ENCODE data around the gene C10orf95. TPM values are rescaled to one million over a fixed set of nuclear protein-coding genes. Genes with fewer than 3 reads are reported as not detected.

Gene C10orf95
- total and polyA plus RNA-seq, 2 of the 13 experiments (the other 11 are each of a cell fraction or from before 2014, with no cell fraction given) = 0.05 to 0.07 TPM

DNA sequence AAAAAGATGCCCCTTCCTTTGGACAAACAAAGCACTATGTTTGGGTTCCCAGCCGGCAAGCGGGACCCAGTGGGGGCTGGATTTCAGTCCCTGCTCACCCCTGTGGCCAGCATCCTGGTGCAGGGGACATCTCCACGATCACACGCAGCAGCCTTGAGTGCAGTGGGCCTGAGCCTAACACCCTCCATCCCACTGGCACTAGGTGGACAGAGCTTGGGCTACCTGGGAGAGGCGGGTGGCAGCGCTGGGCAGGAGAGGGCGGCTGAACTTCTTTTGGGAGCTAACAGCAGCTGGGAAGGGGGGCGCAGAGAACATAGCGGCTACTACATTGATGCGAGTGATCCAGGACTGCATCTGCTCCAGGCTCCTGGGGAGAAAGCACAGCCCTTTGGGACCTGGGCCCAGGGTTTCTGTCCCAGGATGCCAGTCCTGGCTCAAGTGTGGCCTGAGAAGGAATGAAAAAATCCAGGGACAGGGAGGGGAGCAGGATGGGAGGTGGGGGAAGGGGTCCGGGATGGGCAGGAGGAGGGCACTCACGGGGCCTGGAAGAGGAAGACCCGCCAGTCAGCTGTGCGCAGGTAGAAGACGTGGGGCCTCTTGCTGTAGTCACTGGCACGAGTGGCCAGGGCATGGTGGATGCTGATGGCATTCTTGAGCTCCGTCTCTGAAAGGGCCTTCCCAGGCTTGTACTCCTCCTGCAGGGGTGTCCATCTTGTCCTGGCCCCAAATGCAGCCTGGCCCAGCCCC, 46.8 kb downstream of the C10orf95 start:
- Histone ChIP-seq H3K36me3 (replicated peaks in 1 of 2; ENCODE audit: control insufficient read depth in 1 of 2, insufficient read depth in 2 of 2, low read length in 2 of 2) (peaks cover 0 to 4% of the 10 kb centered on the region in 2 experiments; a peak in 1 of 5 replicates), H4K20me1 (ENCODE audit: insufficient read depth, low read length) (no peaks in the 10 kb centered on the region), H3K79me2 (ENCODE audit: insufficient read depth, low read length) (no peaks in the 10 kb centered on the region), H3K4me1 (ENCODE audit: insufficient read depth, low read length) (peaks cover 23% of the 10 kb centered on the region), H3K4me2 (ENCODE audit: low read depth, low read length) (no peak overlapping the region), H3K4me3 (replicated peaks in 1 of 3; ENCODE audit: insufficient read depth in 1 of 3, low read depth in 2 of 3, low read length in 3 of 3) (no peak overlapping the region), H3K27ac (ENCODE audit: extremely low read length, insufficient read depth, low read length) (no peak overlapping the region), H3K9me3 (ENCODE audit: low read length) (no peaks in the 10 kb centered on the region), H2AFZ (ENCODE audit: low read length) (no peak overlapping the region), H3K27me3 (ENCODE audit: control insufficient read depth in 1 of 2, insufficient read depth in 2 of 2, low read length in 2 of 2) (peaks cover 13 to 28% of the 10 kb centered on the region in 2 experiments), H3K9ac (ENCODE audit: insufficient read depth, low read depth, low read length) (no peak overlapping the region)
- intact Hi-C loops (cut with micrococcal nuclease; ENCODE audit: unreplicated experiment) = no loop called here
- ATAC-seq = no peak
- ChIA-PET POLR2A (interaction anchor here (1.0 to 2.2 kb wide), 3 partner anchors 9 to 28 kb away, joined by 3 to 7 read pairs (median 3); partner anchors contain the start of genes CUEDC2 and NFKB2), CTCF (ENCODE audit: low intra/inter-chr PET ratio, low total read pairs) (interaction anchor here (0.6 kb wide), 1 partner anchor 11 kb away, joined by 3 read pairs; no protein-coding TSS in a partner anchor)
- FAIRE-seq = no peak
- 79% methylated on average over 15 of the region's 17 CpGs for WGBS (ENCODE audit: low lambda C conversion rate)
- no TSS peak for BruUV-seq (replicated peaks)
- DNase-seq (ENCODE audit: low spot score) = no peak
- in situ Hi-C loops (cut with HindIII; ENCODE audit: extremely low pct_ligation_motif_present, low pct_unique_long_range_greater_than_20kb) = loop anchor here (10.0 kb wide), 1 partner anchor 70 kb away; no protein-coding TSS in a partner anchor
- TF ChIP-seq NKX3-1 (CRISPR knock-in tag; IDR thresholded peaks at IDR 0.05) (no peak), ONECUT2 (CRISPR knock-in tag; IDR thresholded peaks at IDR 0.05) (no peak), ZNF292 (CRISPR knock-in tag; IDR thresholded peaks at IDR 0.05; ENCODE audit: borderline replicate concordance, low read depth) (no peak), ZNF350 (CRISPR knock-in tag; IDR thresholded peaks at IDR 0.05; ENCODE audit: borderline replicate concordance, low read depth) (no peak)
- TF ChIP-seq, protein P1, sequence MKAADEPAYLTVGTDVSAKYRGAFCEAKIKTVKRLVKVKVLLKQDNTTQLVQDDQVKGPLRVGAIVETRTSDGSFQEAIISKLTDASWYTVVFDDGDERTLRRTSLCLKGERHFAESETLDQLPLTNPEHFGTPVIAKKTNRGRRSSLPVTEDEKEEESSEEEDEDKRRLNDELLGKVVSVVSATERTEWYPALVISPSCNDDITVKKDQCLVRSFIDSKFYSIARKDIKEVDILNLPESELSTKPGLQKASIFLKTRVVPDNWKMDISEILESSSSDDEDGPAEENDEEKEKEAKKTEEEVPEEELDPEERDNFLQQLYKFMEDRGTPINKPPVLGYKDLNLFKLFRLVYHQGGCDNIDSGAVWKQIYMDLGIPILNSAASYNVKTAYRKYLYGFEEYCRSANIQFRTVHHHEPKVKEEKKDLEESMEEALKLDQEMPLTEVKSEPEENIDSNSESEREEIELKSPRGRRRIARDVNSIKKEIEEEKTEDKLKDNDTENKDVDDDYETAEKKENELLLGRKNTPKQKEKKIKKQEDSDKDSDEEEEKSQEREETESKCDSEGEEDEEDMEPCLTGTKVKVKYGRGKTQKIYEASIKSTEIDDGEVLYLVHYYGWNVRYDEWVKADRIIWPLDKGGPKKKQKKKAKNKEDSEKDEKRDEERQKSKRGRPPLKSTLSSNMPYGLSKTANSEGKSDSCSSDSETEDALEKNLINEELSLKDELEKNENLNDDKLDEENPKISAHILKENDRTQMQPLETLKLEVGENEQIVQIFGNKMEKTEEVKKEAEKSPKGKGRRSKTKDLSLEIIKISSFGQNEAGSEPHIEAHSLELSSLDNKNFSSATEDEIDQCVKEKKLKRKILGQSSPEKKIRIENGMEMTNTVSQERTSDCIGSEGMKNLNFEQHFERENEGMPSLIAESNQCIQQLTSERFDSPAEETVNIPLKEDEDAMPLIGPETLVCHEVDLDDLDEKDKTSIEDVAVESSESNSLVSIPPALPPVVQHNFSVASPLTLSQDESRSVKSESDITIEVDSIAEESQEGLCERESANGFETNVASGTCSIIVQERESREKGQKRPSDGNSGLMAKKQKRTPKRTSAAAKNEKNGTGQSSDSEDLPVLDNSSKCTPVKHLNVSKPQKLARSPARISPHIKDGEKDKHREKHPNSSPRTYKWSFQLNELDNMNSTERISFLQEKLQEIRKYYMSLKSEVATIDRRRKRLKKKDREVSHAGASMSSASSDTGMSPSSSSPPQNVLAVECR (CRISPR knock-in tag; IDR thresholded peaks at IDR 0.05; ENCODE audit: borderline replicate concordance) = no peak
- TF ChIP-seq, protein P2, sequence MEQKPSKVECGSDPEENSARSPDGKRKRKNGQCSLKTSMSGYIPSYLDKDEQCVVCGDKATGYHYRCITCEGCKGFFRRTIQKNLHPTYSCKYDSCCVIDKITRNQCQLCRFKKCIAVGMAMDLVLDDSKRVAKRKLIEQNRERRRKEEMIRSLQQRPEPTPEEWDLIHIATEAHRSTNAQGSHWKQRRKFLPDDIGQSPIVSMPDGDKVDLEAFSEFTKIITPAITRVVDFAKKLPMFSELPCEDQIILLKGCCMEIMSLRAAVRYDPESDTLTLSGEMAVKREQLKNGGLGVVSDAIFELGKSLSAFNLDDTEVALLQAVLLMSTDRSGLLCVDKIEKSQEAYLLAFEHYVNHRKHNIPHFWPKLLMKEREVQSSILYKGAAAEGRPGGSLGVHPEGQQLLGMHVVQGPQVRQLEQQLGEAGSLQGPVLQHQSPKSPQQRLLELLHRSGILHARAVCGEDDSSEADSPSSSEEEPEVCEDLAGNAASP (CRISPR knock-in tag; IDR thresholded peaks at IDR 0.05; ENCODE audit: borderline replicate concordance) = no peak
- TF ChIP-seq, protein P3, sequence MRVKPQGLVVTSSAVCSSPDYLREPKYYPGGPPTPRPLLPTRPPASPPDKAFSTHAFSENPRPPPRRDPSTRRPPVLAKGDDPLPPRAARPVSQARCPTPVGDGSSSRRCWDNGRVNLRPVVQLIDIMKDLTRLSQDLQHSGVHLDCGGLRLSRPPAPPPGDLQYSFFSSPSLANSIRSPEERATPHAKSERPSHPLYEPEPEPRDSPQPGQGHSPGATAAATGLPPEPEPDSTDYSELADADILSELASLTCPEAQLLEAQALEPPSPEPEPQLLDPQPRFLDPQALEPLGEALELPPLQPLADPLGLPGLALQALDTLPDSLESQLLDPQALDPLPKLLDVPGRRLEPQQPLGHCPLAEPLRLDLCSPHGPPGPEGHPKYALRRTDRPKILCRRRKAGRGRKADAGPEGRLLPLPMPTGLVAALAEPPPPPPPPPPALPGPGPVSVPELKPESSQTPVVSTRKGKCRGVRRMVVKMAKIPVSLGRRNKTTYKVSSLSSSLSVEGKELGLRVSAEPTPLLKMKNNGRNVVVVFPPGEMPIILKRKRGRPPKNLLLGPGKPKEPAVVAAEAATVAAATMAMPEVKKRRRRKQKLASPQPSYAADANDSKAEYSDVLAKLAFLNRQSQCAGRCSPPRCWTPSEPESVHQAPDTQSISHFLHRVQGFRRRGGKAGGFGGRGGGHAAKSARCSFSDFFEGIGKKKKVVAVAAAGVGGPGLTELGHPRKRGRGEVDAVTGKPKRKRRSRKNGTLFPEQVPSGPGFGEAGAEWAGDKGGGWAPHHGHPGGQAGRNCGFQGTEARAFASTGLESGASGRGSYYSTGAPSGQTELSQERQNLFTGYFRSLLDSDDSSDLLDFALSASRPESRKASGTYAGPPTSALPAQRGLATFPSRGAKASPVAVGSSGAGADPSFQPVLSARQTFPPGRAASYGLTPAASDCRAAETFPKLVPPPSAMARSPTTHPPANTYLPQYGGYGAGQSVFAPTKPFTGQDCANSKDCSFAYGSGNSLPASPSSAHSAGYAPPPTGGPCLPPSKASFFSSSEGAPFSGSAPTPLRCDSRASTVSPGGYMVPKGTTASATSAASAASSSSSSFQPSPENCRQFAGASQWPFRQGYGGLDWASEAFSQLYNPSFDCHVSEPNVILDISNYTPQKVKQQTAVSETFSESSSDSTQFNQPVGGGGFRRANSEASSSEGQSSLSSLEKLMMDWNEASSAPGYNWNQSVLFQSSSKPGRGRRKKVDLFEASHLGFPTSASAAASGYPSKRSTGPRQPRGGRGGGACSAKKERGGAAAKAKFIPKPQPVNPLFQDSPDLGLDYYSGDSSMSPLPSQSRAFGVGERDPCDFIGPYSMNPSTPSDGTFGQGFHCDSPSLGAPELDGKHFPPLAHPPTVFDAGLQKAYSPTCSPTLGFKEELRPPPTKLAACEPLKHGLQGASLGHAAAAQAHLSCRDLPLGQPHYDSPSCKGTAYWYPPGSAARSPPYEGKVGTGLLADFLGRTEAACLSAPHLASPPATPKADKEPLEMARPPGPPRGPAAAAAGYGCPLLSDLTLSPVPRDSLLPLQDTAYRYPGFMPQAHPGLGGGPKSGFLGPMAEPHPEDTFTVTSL (CRISPR knock-in tag; IDR thresholded peaks at IDR 0.05; ENCODE audit: borderline replicate concordance) = no peak
- TF ChIP-seq, protein P4, sequence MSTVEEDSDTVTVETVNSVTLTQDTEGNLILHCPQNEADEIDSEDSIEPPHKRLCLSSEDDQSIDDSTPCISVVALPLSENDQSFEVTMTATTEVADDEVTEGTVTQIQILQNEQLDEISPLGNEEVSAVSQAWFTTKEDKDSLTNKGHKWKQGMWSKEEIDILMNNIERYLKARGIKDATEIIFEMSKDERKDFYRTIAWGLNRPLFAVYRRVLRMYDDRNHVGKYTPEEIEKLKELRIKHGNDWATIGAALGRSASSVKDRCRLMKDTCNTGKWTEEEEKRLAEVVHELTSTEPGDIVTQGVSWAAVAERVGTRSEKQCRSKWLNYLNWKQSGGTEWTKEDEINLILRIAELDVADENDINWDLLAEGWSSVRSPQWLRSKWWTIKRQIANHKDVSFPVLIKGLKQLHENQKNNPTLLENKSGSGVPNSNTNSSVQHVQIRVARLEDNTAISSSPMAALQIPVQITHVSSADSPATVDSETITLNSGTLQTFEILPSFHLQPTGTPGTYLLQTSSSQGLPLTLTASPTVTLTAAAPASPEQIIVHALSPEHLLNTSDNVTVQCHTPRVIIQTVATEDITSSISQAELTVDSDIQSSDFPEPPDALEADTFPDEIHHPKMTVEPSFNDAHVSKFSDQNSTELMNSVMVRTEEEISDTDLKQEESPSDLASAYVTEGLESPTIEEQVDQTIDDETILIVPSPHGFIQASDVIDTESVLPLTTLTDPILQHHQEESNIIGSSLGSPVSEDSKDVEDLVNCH (CRISPR knock-in tag; IDR thresholded peaks at IDR 0.05) = no peak
